ENCODE data around the gene ATG4A. TPM values are rescaled to one million over a fixed set of nuclear protein-coding genes. Genes with fewer than 3 reads are reported as not detected.

ATG4A gene
- total RNA-seq, 2 donors from 2014 or later: 13.5 to 14.1 TPM

- Histone ChIP-seq H3K27me3 (no peaks in the 10 kb centered on the region), H3K27ac (no peak overlapping the region), H3K4me1 (no peaks in the 10 kb centered on the region), H3K36me3 (no peaks in the 10 kb centered on the region), H3K9me3 (no peaks in the 10 kb centered on the region), H3K4me3 (no peak overlapping the region)
- DNase-seq (ENCODE audit: low spot score): no peak
- TF ChIP-seq, protein P1, sequence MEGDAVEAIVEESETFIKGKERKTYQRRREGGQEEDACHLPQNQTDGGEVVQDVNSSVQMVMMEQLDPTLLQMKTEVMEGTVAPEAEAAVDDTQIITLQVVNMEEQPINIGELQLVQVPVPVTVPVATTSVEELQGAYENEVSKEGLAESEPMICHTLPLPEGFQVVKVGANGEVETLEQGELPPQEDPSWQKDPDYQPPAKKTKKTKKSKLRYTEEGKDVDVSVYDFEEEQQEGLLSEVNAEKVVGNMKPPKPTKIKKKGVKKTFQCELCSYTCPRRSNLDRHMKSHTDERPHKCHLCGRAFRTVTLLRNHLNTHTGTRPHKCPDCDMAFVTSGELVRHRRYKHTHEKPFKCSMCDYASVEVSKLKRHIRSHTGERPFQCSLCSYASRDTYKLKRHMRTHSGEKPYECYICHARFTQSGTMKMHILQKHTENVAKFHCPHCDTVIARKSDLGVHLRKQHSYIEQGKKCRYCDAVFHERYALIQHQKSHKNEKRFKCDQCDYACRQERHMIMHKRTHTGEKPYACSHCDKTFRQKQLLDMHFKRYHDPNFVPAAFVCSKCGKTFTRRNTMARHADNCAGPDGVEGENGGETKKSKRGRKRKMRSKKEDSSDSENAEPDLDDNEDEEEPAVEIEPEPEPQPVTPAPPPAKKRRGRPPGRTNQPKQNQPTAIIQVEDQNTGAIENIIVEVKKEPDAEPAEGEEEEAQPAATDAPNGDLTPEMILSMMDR (IDR thresholded peaks at IDR 0.05): no peak
Measured at GRCh38 chrX:108163333-108164082, 71.9 kb downstream of the ATG4A start.

DNA sequence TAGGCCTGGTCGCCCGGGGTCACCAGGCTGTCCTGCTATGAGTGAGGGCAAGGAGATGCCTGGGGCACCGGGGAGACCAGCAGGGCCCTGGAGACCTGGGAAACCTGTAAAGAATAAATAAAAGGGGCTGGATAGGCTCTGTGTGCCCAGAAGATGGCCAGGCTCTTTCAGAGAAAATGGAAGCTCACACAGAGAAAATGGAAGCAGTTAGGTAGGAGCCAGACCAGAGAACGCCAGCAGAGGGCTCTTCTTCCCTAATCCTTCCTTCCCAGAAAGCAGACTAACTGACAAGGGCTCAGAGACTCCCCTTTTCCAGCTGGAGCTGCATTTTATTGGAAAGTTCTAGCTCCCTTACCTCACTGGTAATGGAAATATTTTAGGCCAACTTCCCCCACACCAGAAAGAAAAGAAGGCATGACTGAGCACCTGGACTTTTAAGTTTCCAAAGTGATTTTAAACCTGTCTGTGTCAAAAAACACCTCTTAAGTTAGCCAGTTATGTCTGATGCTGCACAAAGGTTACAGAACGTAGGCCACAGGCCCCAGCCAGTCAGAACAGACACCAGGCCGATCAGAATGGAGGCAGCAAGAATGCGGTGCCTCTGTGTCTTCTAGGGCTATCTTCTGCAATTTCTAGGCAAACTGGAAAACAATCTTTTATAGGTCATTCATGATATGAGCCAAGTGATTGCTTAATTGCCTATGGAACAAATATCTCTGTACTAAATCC, 74.0 kb downstream of the ATG4A start:
- Histone ChIP-seq H3K27me3 (no peaks in the 10 kb centered on the region), H3K4me1 (no peaks in the 10 kb centered on the region), H3K4me3 (no peak overlapping the region), H3K9me3 (no peaks in the 10 kb centered on the region), H3K27ac (no peak overlapping the region), H3K36me3 (no peaks in the 10 kb centered on the region)
- no peak for DNase-seq (ENCODE audit: low spot score)
- TF ChIP-seq, protein P1 (IDR thresholded peaks at IDR 0.05): peak in 1 of 2 donors; percentile 47

DNA sequence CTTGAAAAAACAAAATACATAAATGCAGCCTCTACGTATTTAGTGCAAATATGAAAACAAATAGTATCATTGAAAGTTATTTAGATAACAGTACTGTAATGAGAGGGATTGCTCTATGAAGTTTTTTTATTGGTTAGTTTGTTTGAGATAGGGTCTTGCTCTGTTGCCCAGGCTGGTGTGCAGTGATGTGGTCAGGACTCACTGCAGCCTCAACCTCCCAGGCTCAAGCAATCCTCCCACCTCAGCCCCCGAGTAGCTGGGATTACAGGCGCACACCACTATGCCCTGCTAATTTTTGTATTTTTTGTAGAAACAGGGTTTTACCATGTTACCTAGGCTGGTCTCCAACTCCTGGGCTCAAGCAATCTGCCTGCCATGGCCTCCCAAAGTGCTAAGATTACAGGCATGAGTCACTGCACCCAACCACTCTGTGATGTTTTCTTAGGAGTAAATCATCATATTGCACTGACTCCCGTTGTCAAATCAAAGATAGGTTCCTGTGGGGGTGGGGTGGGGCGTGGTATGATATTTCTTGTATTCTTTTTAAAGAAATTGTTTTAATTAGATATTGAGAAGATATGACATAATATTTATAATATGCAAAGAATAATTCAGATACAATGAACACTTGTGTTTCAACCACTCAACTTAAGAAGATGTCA, 75.8 kb downstream of the ATG4A start:
- Histone ChIP-seq H3K27me3 (no peaks in the 10 kb centered on the region), H3K27ac (no peak overlapping the region), H3K36me3 (no peaks in the 10 kb centered on the region), H3K9me3 (no peaks in the 10 kb centered on the region), H3K4me3 (no peak overlapping the region), H3K4me1 (no peaks in the 10 kb centered on the region)
- DNase-seq (ENCODE audit: low spot score): no peak
- TF ChIP-seq, protein P1 (IDR thresholded peaks at IDR 0.05): no peak

DNA sequence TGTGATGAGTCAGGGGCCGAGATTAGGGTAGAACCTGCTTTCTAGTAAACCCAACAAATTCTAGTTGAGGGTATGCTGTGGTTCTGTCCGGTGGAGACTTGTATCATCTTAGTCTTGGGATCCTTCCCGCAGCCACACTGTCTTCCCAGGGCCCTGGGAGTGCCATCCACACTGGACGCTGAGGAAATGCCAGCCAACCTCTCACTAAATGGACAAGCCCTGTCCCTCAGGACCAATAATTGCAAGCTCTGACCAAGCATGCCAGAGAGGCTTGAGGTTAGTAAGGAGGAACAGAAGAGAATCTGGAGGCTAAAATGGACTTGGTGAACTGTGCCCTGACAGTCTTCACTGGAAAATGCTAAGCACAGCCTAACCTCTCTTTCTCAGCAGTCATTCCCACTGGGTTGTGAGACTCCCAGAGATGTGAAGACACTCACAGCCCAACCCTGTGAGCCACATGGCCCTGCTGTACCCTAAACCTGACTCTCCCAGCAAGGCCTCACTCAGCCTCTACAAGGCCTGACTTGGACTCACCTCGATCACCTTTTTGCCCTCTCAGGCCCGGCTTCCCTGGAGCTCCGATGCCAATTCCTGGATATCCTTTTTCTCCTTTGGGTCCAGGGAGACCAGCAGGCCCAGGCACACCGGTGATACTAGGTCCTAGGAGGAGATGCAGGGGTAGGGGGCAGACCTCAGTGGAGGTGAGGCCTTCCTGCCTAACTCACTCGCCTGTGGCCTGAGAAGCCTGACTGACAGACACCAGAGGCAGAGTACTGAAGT, 77.6 kb downstream of the ATG4A start:
- H3K9me3 ChIP-seq: no peaks in the 10 kb centered on the region
- no peak for DNase-seq (ENCODE audit: low spot score)
- H3K27me3 ChIP-seq: no peaks in the 10 kb centered on the region
- TF ChIP-seq, protein P1 (IDR thresholded peaks at IDR 0.05): no peak
- no peak overlapping the region for H3K27ac ChIP-seq
- H3K36me3 ChIP-seq: no peaks in the 10 kb centered on the region
- H3K4me1 ChIP-seq: no peaks in the 10 kb centered on the region
- H3K4me3 ChIP-seq: no peak overlapping the region

DNA sequence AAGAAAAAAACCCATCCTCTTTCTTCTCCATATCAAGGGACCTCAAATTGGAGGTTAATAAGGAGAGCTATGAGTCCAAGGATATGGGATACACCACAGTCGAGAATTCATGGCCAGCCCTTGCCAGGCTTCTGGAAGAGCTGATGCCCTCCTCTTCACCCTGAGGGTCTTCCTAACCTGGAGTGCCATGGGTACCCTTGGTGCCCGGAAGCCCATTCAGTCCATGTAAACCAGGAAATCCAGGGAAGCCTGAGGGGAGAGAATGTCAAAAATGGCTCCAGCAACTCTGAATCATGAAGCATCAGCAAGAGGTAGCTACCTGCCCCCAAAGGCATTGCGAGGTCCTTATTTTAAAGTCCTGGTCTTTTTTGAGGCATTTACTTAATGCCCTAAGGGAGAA, 78.2 kb downstream of the ATG4A start:
- H3K27me3 ChIP-seq: no peaks in the 10 kb centered on the region
- no peak for DNase-seq (ENCODE audit: low spot score)
- no peaks in the 10 kb centered on the region for H3K9me3 ChIP-seq
- H3K4me1 ChIP-seq: no peaks in the 10 kb centered on the region
- no peak overlapping the region for H3K4me3 ChIP-seq
- TF ChIP-seq, protein P1 (IDR thresholded peaks at IDR 0.05): no peak
- no peak overlapping the region for H3K27ac ChIP-seq
- no peaks in the 10 kb centered on the region for H3K36me3 ChIP-seq

Data from right atrium auricular region (tissue), 2 donors.